Retina (tissue), 1 donor: ENCODE results near the gene PAIP1.
"Not testable (repeated sequence)": the region's sequence is repeated elsewhere in the genome, so short reads cannot be mapped to it uniquely, and the experiment has no call there.

ENCODE experiments used
- DNase-seq: peaks from one replicate; pipeline ENCODE4 v3.0.0-alpha.2; 2016

The PAIP1 gene

GRCh38 chr5:43556857-43557542 is at the start of gene PAIP1:
TSS of gene PAIP1 (minus strand) at chr5:43557077. CDS start at chr5:43556846, 231 bp downstream.
- DNase-seq: peak; percentile 93

GRCh38 chr5:43606351-43606750 is 49.5 kb upstream of the PAIP1 start:
- no peak for DNase-seq

GRCh38 chr5:43604699-43605098 is 47.8 kb upstream of the PAIP1 start:
- no peak for DNase-seq

- peak; percentile 86 for DNase-seq
These were observed 46.7 kb upstream of the PAIP1 start for GRCh38 chr5:43603344-43604217.

GRCh38 chr5:43602461-43603343 is 45.8 kb upstream of the PAIP1 start, which contains the start of gene NNT:
TSS of gene NNT (plus strand) at chr5:43603180. CDS start at chr5:43609196, 6,016 bp downstream.
- DNase-seq: peak; percentile 88

GRCh38 chr5:43601454-43602260 is 44.8 kb upstream of the PAIP1 start:
- DNase-seq: no peak

GRCh38 chr5:43598927-43599326 is 42.0 kb upstream of the PAIP1 start:
- DNase-seq: not testable (repeated sequence)

- no peak for DNase-seq
These were observed 35.5 kb upstream of the PAIP1 start for GRCh38 chr5:43592363-43592762.

- DNase-seq: no peak
These were observed 33.8 kb upstream of the PAIP1 start for GRCh38 chr5:43590700-43591099.

GRCh38 chr5:43589310-43589709 is 32.4 kb upstream of the PAIP1 start:
- no peak for DNase-seq

GRCh38 chr5:43588842-43589241 is 32.0 kb upstream of the PAIP1 start:
- no peak for DNase-seq

GRCh38 chr5:43584166-43584699 is 27.4 kb upstream of the PAIP1 start:
- no peak for DNase-seq

GRCh38 chr5:43583724-43584123 is 26.8 kb upstream of the PAIP1 start:
- no peak for DNase-seq

- DNase-seq: no peak
These were observed 25.5 kb upstream of the PAIP1 start for GRCh38 chr5:43582082-43583005.

GRCh38 chr5:43581398-43581797 is 24.5 kb upstream of the PAIP1 start:
- no peak for DNase-seq

GRCh38 chr5:43580402-43581210 is 23.7 kb upstream of the PAIP1 start:
- DNase-seq: not testable (repeated sequence)

- no peak for DNase-seq
These were observed 16.2 kb upstream of the PAIP1 start for GRCh38 chr5:43573058-43573457.

GRCh38 chr5:43572357-43572756 is 15.5 kb upstream of the PAIP1 start:
- DNase-seq: no peak

GRCh38 chr5:43571237-43571636 is 14.4 kb upstream of the PAIP1 start:
- DNase-seq: no peak
